Esophagus squamous epithelium (tissue), 5 donors: ENCODE results near the gene ZC3H18. TPM values are rescaled to one million over a fixed set of nuclear protein-coding genes. Genes with fewer than 3 reads are reported as not detected.
A peak's percentile ranks its signal among the peaks of the same experiment; 100 is the strongest.
"Not testable (repeated sequence)": the region's sequence is repeated elsewhere in the genome, so short reads cannot be mapped to it uniquely, and the experiment has no call there.

ENCODE experiments used
- DNase-seq: peaks from one replicate; lab custom pipeline; 2025; lab: John Stamatoyannopoulos, UW
- H3K27ac ChIP-seq, 4 donors: fragments of 200-600 bp; sonication (generic); one replicate each; pipeline ENCODE4 v1.5.1; 2016 to 2019; ENCODE audit warnings: mild to moderate bottlenecking in 1 of 4
- H3K27me3 ChIP-seq, 4 donors: fragments of 200-600 bp; sonication (generic); 1 replicate in 3 of 4; 2 replicates in 1 of 4; pipeline versions ENCODE4 v1.5.1 to v1.6.0; 2017 to 2021; ENCODE audit warnings: antibody characterized with exemption in 1 of 4
- H3K36me3 ChIP-seq, 3 donors: fragments of 200-600 bp; sonication (generic); one replicate each; pipeline ENCODE4 v1.5.1; 2016 to 2019
- H3K4me1 ChIP-seq, 3 donors: fragments of 200-600 bp; sonication (generic); one replicate each; pipeline ENCODE4 v1.5.1; 2017 to 2019
- H3K4me3 ChIP-seq, 4 donors: fragments of 200-600 bp; sonication (generic); 1 replicate in 3 of 4; 2 replicates in 1 of 4; pipeline ENCODE4 v1.5.1; 2016 to 2019; ENCODE audit warnings: mild to moderate bottlenecking in 2 of 4, moderate library complexity in 1 of 4
- H3K9me3 ChIP-seq, 3 donors: fragments of 200-600 bp; sonication (generic); one replicate each; pipeline ENCODE4 v1.5.1; 2016 to 2019
- POLR2A ChIP-seq, 4 donors: fragments of 450-650 bp; IDR thresholded peaks; one replicate each; pipeline ENCODE4 v1.6.1; 2017; ENCODE audit warnings: antibody characterized with exemption in 4 of 4, mild to moderate bottlenecking in 4 of 4, moderate library complexity in 3 of 4
- WGBS, 2 donors: methylation state at CpG; one replicate each; pipeline ENCODE4 v1.1.5; 2018; 5-methylcytosine and 5-hydroxymethylcytosine counted together
- intact Hi-C: fragments of 100-400 bp; cut with DNase I; formaldehyde crosslinking; loops from one replicate; pipeline ENCODE4 v1.15.0; 2022
- total RNA-seq, 4 donors: library from RNA; depleted of rRNA; stranded (reverse); fragments of >200 nt; gene quantifications; one replicate each; pipeline ENCODE4 v1.1.0, GENCODE V29; 2016
- TF ChIP-seq, protein P1 (sequence below), 6 experiments: fragments of 450-650 bp in 4 of 6; fragments of 200-600 bp in 2 of 6; sonication (generic) in 2 of 6; IDR thresholded peaks; one replicate each; pipeline ENCODE4 v1.5.1; 2016 to 2019; ENCODE audit warnings: antibody characterized with exemption in 6 of 6, mild to moderate bottlenecking in 4 of 6, moderate library complexity in 4 of 6
- donor health status: DM: yes; HTN: yes; CAD: no.

Gene ZC3H18
- total RNA-seq, 4 donors from 2014 or later = 15.4 to 27.3 (median 17.5) TPM

DNA sequence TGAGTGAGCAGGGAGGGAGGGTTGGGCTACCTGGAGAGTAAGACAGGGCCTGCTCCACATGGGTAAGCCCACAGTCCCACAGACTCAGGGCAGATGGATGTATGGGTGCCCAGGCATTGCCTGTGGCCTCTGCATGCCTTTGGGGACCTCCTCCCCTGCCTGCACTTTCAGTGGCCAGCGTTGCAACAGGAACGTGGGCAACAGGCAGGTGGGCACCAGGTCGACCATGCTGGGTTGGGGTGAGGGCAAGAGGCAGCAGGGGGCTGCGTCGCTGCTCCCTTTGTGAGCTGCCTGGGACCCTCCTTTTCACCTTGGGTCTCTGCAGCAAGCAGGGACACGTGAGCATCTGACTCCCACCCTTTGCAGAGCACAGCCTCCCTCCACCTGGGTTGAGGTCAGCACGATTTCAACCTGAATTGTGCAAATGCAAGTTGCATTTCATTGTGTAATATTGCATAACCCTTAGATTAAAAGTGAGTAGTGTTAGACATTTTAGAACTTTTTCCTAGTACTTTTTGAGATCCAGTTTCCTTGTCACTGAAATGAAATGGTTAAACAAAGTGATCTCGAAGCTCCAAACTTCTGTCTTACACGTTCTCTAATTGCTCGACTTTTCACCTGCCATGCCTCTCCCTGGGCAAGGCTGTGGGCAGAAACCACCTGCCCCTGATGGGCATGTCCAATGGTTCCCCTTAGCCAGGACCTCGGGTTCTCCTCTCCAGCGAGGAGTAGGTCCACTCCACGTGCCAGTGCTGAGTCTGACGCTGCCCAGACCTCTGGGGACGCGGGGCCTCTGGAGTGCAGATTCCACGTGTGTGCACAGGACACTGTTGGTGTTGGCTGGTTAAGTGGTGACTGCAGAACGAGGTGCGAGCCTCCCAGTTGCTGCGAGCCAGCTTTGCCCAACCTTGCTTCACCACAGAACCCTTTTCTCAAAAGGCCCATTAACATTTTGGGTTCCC lies 35.3 kb downstream of the ZC3H18 start:
- Histone ChIP-seq H3K36me3 (peaks cover 11 to 100% (median 29%) of the 10 kb centered on the region in 3 donors), H3K4me1 (peaks cover under 1 to 22% (median 4%) of the 10 kb centered on the region in 3 donors), H3K27me3 (no peaks in the 10 kb centered on the region), H3K4me3 (no peak overlapping the region), H3K27ac (no peak overlapping the region), H3K9me3 (no peaks in the 10 kb centered on the region)
- TF ChIP-seq, protein P1, sequence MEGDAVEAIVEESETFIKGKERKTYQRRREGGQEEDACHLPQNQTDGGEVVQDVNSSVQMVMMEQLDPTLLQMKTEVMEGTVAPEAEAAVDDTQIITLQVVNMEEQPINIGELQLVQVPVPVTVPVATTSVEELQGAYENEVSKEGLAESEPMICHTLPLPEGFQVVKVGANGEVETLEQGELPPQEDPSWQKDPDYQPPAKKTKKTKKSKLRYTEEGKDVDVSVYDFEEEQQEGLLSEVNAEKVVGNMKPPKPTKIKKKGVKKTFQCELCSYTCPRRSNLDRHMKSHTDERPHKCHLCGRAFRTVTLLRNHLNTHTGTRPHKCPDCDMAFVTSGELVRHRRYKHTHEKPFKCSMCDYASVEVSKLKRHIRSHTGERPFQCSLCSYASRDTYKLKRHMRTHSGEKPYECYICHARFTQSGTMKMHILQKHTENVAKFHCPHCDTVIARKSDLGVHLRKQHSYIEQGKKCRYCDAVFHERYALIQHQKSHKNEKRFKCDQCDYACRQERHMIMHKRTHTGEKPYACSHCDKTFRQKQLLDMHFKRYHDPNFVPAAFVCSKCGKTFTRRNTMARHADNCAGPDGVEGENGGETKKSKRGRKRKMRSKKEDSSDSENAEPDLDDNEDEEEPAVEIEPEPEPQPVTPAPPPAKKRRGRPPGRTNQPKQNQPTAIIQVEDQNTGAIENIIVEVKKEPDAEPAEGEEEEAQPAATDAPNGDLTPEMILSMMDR (IDR thresholded peaks at IDR 0.05) = no peak
- no peak for TF ChIP-seq POLR2A (IDR thresholded peaks at IDR 0.05)
- DNase-seq = no peak
- intact Hi-C loops = loop anchor here (2.0 kb wide), 1 partner anchor 29 kb away; no protein-coding TSS in a partner anchor
- WGBS, 2 donors = 82 to 84% methylated on average over 15 to 18 of the region's 20 CpGs

DNA sequence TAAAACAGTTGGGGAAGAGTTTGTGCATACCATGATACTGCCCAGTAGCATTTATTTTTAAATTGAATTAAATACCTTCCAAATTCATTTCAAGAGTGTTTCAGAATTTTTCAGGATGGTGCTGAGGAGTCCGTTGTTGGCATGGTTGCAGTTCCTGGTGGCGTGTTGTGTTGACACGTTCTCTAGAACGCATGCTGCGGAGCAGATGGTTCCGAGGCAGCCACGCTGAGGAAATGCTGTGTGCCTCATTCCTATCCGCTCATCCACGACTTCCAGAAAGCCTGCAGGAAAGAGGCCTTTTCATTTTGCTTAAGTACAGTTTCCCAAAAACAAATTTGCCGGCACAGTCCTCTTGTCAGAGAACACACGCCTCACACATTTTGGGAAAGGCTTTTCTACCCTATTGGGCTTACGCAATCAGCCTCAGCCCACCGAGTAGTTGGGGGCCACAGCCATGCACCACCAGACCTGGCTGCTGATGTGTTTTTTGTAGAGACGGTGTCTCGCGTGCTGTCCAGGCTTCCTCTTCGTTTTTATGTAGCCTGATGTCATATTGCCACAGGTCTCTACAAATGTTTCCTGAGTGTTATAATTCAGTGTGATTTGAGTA lies 36.0 kb downstream of the ZC3H18 start:
- no peaks in the 10 kb centered on the region for H3K27me3 ChIP-seq
- WGBS, 2 donors = 85 to 86% methylated on average over 16 to 17 of the region's 17 CpGs
- intact Hi-C loops = no loop called here
- H3K27ac ChIP-seq = no peak overlapping the region
- H3K4me1 ChIP-seq = peaks cover 0 to 14% (median 4%) of the 10 kb centered on the region in 3 donors
- H3K36me3 ChIP-seq = peaks cover 11 to 100% (median 32%) of the 10 kb centered on the region in 3 donors
- no peak for DNase-seq
- H3K9me3 ChIP-seq = no peaks in the 10 kb centered on the region
- TF ChIP-seq, protein P1 (IDR thresholded peaks at IDR 0.05) = no peak
- no peak for TF ChIP-seq POLR2A (IDR thresholded peaks at IDR 0.05)
- no peak overlapping the region for H3K4me3 ChIP-seq

GRCh38 chr16:88608076-88608475 lies 37.9 kb downstream of the ZC3H18 start:
- DNase-seq = no peak
- peaks cover 11 to 100% (median 36%) of the 10 kb centered on the region in 3 donors for H3K36me3 ChIP-seq
- no peaks in the 10 kb centered on the region for H3K27me3 ChIP-seq
- H3K27ac ChIP-seq = no peak overlapping the region
- no peak overlapping the region for H3K4me3 ChIP-seq
- no peaks in the 10 kb centered on the region for H3K4me1 ChIP-seq
- intact Hi-C loops = no loop called here
- no peaks in the 10 kb centered on the region for H3K9me3 ChIP-seq
- WGBS, 2 donors = 85 to 87% methylated on average over 6 of the region's 6 CpGs
- TF ChIP-seq, protein P1 (IDR thresholded peaks at IDR 0.05) = no peak
- TF ChIP-seq POLR2A (IDR thresholded peaks at IDR 0.05) = no peak

DNA sequence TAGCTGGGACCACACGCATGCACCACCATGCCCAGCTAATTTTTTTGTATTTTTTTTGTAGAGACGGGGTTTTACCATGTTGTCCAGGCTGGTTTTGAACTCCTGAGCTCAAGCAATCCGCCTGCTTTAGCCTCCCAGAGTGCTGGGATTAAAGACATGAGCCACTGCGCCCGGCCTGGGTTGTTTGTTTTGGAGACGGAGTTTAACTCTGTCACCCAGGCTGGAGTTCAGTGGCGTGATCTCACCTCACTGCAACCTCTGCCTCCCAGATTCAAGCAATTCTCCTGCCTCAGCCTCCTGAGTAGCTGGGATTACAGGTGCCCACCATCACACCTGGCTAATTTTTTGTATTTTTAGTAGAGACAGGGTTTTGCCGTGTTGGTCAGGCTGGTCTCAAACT lies 39.2 kb downstream of the ZC3H18 start:
- H3K4me1 ChIP-seq, H3K27ac ChIP-seq, H3K4me3 ChIP-seq, H3K9me3 ChIP-seq, H3K27me3 ChIP-seq, intact Hi-C loops, DNase-seq: not testable (repeated sequence)
- WGBS, 2 donors = 90 to 93% methylated on average over 8 of the region's 8 CpGs
- H3K36me3 ChIP-seq = peaks cover 11 to 100% (median 36%) of the 10 kb centered on the region in 3 donors

GRCh38 chr16:88610080-88610479 lies 39.9 kb downstream of the ZC3H18 start:
- no peak for DNase-seq
- no peaks in the 10 kb centered on the region for H3K4me1 ChIP-seq
- no peaks in the 10 kb centered on the region for H3K27me3 ChIP-seq
- peaks cover 11 to 100% (median 30%) of the 10 kb centered on the region in 3 donors for H3K36me3 ChIP-seq
- no peak overlapping the region for H3K27ac ChIP-seq
- WGBS, 2 donors = 89 to 100% methylated on average over 1 to 3 of the region's 6 CpGs
- TF ChIP-seq, protein P1 (IDR thresholded peaks at IDR 0.05) = peak in 1 of 6 experiments; percentile 12
- no peak for TF ChIP-seq POLR2A (IDR thresholded peaks at IDR 0.05)
- H3K4me3 ChIP-seq = no peak overlapping the region
- H3K9me3 ChIP-seq = no peaks in the 10 kb centered on the region
- intact Hi-C loops = no loop called here
